ENCODE data around the gene QPCT. TPM values are rescaled to one million over a fixed set of nuclear protein-coding genes. Genes with fewer than 3 reads are reported as not detected.

QPCT gene
- total RNA-seq, 2 donors from 2014 or later = 1.3 to 3.4 TPM

DNA sequence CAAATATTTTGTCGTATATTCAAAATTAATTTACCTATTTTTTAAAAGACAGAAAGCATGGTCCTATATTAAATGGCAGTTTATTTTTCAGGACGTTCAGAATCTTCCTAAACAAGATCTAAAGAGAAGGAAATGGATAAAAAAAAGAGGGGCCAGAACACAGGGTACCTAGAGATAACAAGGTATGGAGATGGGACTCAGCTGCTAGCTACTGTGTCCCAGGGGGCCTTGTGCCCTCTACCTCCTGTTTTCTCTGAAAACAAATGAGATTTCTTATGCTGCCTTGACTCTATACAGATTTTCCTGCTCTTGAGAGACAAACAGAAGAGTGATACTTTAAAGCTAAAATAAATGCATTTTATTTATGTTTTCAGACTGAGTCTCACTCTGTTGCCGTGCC lies 29.1 kb upstream of the QPCT start:
- H3K27ac ChIP-seq = no peak overlapping the region
- DNase-seq = no peak
- TF ChIP-seq, protein P1, sequence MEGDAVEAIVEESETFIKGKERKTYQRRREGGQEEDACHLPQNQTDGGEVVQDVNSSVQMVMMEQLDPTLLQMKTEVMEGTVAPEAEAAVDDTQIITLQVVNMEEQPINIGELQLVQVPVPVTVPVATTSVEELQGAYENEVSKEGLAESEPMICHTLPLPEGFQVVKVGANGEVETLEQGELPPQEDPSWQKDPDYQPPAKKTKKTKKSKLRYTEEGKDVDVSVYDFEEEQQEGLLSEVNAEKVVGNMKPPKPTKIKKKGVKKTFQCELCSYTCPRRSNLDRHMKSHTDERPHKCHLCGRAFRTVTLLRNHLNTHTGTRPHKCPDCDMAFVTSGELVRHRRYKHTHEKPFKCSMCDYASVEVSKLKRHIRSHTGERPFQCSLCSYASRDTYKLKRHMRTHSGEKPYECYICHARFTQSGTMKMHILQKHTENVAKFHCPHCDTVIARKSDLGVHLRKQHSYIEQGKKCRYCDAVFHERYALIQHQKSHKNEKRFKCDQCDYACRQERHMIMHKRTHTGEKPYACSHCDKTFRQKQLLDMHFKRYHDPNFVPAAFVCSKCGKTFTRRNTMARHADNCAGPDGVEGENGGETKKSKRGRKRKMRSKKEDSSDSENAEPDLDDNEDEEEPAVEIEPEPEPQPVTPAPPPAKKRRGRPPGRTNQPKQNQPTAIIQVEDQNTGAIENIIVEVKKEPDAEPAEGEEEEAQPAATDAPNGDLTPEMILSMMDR (IDR thresholded peaks at IDR 0.05) = no peak
- no peak for TF ChIP-seq POLR2A (IDR thresholded peaks at IDR 0.05)
- no peaks in the 10 kb centered on the region for H3K27me3 ChIP-seq
- peaks cover 7% of the 10 kb centered on the region for H3K4me1 ChIP-seq
- intact Hi-C loops (cut with DNase I) = no loop called here
- WGBS, 2 donors = 91 to 95% methylated on average over 3 of the region's 3 CpGs
- no peaks in the 10 kb centered on the region for H3K9me3 ChIP-seq
- H3K36me3 ChIP-seq (replicated peaks in 1 of 2; ENCODE audit: insufficient read depth in 1 of 2, low read depth in 2 of 2) = no peaks in the 10 kb centered on the region
- H3K4me3 ChIP-seq = no peak overlapping the region
- no peak for ATAC-seq

DNA sequence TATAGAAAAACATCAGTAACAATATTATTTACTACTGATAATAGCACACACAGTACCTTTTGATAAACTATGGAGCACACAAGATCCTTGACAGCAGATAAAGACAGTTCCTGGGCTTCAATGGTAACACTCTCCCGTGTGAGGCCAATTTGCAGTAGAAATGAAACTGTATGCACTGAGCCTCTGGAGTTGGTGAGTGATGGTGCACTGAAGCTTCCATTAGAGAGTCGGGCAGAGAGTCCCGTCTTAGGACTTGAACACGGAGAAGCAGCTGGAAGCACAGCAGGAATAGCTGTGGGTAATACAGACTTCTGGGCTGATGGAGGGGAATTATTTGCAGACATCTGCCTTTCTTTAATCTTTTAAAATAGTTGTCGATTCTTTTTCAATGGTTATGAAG lies 28.2 kb upstream of the QPCT start:
- TF ChIP-seq POLR2A (IDR thresholded peaks at IDR 0.05) = no peak
- TF ChIP-seq, protein P1 (IDR thresholded peaks at IDR 0.05) = no peak
- Histone ChIP-seq H3K4me1 (peaks cover 3% of the 10 kb centered on the region), H3K4me3 (no peak overlapping the region), H3K27ac (no peak overlapping the region), H3K36me3 (replicated peaks in 1 of 2; ENCODE audit: insufficient read depth in 1 of 2, low read depth in 2 of 2) (no peaks in the 10 kb centered on the region), H3K27me3 (no peaks in the 10 kb centered on the region), H3K9me3 (no peaks in the 10 kb centered on the region)
- intact Hi-C loops (cut with DNase I) = no loop called here
- DNase-seq (no peak), ATAC-seq (no peak)
- WGBS, 2 donors = 92 to 94% methylated on average over 5 of the region's 5 CpGs

DNA sequence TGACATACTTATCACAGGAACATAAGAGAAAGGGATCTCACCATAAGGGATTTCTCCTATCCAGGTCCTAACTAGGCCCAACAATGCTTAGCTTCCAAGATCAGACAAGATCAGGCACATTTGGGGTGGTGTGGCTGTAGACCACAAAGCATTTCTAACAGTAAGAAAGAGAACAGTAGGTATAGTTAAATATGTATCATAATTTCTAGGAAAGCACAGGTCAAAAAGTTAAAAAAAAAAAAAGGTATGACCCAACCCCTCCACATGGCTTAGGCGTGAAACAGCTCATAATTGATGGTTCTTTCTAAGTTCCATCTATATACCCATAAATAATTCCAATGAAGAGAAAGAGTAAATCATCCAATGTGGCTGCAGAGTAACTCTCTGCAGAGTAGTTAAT lies 26.7 kb upstream of the QPCT start:
- H3K27ac ChIP-seq = no peak overlapping the region
- no peaks in the 10 kb centered on the region for H3K36me3 ChIP-seq (replicated peaks in 1 of 2; ENCODE audit: insufficient read depth in 1 of 2, low read depth in 2 of 2)
- no peaks in the 10 kb centered on the region for H3K9me3 ChIP-seq
- WGBS, 2 donors = 81 to 92% methylated on average over 1 of the region's 1 CpG
- H3K4me1 ChIP-seq = peaks cover 18% of the 10 kb centered on the region
- ATAC-seq = no peak
- TF ChIP-seq, protein P1 (IDR thresholded peaks at IDR 0.05) = no peak
- no peak for TF ChIP-seq POLR2A (IDR thresholded peaks at IDR 0.05)
- H3K27me3 ChIP-seq = no peaks in the 10 kb centered on the region
- DNase-seq = no peak
- H3K4me3 ChIP-seq = no peak overlapping the region
- intact Hi-C loops (cut with DNase I) = no loop called here

DNA sequence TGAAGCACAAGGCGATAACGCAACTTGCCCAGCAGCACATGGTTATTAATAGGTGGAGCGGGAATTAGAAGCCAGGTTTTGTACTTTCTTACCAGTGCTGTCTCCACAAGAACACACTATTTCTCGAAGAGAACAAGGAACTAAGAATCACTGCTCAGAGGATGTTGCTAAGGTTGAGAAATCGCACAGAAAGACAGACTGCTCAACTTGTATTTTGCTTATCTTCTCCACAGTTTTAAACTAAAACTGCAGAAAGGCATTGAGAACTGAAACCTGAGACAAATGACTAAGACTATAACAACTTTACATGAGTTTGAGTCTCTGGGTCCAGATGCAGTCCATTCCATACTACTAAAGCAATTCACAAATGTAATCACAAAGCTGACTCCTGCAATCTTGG lies 26.0 kb upstream of the QPCT start:
- DNase-seq (no peak), ATAC-seq (no peak)
- TF ChIP-seq, protein P1 (IDR thresholded peaks at IDR 0.05) = no peak
- no peak for TF ChIP-seq POLR2A (IDR thresholded peaks at IDR 0.05)
- WGBS, 2 donors = 74 to 79% methylated on average over 5 of the region's 5 CpGs
- Histone ChIP-seq H3K27me3 (no peaks in the 10 kb centered on the region), H3K4me3 (no peak overlapping the region), H3K27ac (peak overlapping the region in 1 of 4 donors; percentile 24), H3K36me3 (replicated peaks in 1 of 2; ENCODE audit: insufficient read depth in 1 of 2, low read depth in 2 of 2) (no peaks in the 10 kb centered on the region), H3K9me3 (no peaks in the 10 kb centered on the region), H3K4me1 (peaks cover 24% of the 10 kb centered on the region)
- intact Hi-C loops (cut with DNase I) = no loop called here

DNA sequence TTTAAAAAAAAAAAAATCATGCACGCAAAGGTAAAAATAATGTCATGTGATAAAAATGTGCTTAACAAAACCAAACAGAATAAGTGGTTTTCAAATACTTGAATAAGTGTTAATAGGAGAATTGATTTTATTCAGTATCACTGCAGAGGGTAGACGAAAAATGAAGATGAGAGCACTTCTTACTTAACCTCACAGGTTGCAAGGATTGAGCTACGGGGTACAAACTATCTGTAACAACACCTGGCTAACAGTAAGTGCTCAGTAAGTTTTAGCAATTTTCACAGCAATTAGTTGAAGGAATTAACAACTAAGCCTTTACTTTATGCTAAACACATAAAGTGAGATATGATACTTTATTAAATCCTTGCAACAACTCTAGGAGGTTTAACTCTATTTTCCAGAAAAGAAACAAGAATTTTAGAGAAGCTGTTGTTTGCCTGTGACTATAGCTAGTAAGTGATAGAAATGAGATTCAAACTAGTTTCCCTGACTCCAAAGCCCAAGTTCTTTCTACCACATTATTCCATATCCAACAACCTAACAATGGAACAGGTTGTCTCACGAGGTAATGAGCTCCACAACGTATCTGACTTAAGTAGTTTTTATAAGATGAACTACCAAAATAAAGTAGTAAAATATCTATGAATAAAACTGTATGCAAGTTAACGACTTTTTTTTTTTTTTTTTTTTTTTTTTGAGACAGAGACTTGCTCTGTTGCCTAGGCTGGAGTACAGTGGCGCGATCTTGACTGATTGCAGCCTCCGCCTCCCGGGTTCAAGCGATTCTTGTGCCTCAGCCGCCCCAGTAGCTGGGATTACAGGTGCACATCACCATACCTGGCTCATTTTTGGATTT lies 24.4 kb upstream of the QPCT start:
- intact Hi-C loops (cut with DNase I) = no loop called here
- Histone ChIP-seq H3K4me3 (no peak overlapping the region), H3K36me3 (replicated peaks in 1 of 2; ENCODE audit: insufficient read depth in 1 of 2, low read depth in 2 of 2) (no peaks in the 10 kb centered on the region), H3K27me3 (no peaks in the 10 kb centered on the region), H3K9me3 (no peaks in the 10 kb centered on the region), H3K27ac (no peak overlapping the region), H3K4me1 (peaks cover 28% of the 10 kb centered on the region)
- DNase-seq (no peak), ATAC-seq (no peak)
- 87 to 90% methylated on average over 12 of the region's 12 CpGs for WGBS, 2 donors
- TF ChIP-seq POLR2A (IDR thresholded peaks at IDR 0.05) = no peak
- TF ChIP-seq, protein P1 (IDR thresholded peaks at IDR 0.05) = no peak
